ENCODE measurements around the gene CATSPERZ. TPM values are rescaled to one million over a fixed set of nuclear protein-coding genes. Genes with fewer than 3 reads are reported as not detected.
"Not testable (repeated sequence)": the region's sequence is repeated elsewhere in the genome, so short reads cannot be mapped to it uniquely, and the experiment has no call there.

Gene CATSPERZ
- total RNA-seq, 1 experiment from 2014 or later: 0.59 TPM

DNA sequence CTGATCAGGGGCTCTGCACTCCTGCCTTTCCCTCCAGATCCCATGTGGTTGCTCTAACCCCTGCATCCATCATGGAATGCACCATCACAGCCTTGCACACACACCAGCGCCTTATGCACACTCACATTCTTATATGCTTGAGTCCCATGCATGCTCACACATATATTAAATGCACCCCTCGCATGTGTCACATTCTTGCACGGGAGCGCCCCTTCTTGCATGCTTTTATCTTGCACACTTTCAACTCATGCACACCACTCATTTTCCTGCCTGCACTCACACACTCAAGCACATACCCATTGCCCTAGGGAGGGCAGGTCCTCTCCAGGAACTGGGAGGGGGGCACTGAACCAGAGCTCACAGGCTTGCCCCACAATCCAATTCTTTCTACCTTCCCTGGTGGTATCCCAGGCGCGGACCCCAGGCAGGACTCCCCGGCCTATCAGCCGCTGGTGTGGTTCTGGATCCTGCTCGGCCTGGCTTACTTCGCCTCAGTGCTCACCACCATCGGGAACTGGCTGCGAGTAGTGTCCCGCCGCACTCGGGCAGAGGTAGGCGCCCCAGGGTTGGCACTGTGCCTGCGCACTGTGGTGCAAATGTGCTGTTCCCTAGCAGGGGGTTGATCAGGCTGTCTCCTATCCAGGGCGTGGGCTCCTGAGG lies 2.3 kb upstream of the CATSPERZ start:
- DNase-seq (ENCODE audit: extremely low read depth, low read depth): no peak

DNA sequence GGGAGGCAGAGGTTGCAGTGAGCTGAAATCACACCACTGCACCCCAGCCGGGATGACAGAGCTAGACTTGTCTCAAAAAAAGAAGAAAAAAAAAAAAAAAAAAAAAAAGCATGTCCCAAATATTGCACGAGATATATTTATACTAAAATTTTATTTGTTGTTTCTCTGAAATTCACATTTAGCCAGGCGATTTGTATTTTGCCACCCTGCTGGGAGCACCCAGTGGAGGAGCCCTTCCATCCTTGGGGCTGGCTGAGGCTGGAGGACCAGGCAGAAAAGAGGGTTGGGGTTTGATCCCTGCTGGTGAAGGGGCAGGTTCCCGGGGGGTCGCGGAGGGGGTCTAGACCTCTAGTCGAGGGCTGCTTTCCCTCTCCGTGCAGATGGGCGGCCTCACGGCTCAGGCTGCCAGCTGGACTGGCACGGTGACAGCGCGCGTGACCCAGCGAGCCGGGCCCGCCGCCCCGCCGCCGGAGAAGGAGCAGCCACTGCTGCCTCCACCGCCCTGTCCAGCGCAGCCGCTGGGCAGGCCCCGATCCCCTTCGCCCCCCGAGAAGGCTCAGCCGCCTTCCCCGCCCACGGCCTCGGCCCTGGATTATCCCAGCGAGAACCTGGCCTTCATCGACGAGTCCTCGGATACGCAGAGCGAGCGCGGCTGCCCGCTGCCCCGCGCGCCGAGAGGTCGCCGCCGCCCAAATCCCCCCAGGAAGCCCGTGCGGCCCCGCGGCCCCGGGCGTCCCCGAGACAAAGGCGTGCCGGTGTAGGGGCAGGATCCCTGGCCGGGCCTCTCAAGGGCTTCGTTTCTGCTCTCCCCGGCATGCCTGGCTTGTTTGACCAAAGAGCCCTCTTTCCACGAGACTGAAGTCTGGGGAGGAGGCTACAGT lies 952 bp upstream of the CATSPERZ start:
- DNase-seq (ENCODE audit: extremely low read depth, low read depth): no peak

DNA sequence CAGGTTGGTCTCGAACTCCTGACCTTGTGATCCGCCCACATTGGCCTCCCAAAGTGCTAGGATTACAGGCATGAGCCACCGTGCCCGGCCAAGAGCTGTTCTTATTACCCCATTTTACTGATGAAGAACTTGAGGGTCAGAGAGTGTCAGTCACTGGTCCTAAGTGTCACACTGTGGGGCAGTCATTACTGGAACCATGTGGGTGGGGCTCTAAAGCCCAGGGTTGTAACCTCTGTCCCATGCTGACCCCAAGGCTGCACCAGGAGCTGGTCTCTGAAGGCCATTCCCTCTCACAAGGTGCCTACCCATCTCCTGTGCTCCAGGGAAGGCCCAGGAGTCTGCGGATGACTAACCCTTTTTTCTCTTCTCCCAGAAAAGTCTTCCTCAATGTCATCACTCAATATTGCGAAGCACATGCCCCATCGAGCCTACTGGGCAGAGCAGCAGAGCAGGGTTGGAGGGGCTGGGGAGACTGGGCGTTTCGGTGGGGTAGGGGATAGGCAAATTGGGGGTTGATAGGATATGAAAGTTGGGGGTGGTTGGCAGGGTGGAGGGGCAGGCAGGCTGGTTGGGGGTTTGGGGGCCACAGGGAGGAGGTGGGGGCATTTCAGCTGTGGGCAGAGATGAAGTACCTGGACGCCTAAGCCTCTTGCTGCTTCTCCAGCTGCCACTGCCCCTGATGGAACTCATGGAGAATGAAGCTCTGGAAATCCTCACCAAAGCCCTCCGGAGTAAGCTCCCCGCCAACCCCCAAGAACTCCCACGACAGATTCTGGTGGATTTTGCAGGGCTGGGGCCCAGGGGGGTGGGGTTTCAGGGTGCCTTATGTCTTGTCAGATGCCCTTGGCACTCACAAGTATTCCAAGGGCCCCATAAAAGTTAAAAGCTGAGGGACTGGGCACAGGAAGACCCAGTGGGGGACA lies 3.2 kb downstream of the CATSPERZ start:
- no peak for DNase-seq (ENCODE audit: extremely low read depth, low read depth)

DNA sequence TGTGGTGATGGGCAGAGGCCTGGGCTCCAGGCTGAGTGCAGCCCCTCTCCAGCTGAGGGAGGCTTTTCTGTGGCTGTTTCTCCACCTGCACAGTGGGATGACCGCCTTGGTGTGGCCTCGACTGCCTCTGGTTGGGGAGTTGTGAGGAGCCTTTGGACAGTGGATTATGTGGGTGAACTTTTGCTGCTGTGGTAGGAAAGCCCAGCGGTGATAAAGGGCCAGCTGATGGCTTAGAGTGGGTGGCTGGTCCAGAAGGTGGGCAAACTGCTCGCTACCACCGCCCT lies 3.8 kb downstream of the CATSPERZ start:
- no peak for DNase-seq (ENCODE audit: extremely low read depth, low read depth)

DNA sequence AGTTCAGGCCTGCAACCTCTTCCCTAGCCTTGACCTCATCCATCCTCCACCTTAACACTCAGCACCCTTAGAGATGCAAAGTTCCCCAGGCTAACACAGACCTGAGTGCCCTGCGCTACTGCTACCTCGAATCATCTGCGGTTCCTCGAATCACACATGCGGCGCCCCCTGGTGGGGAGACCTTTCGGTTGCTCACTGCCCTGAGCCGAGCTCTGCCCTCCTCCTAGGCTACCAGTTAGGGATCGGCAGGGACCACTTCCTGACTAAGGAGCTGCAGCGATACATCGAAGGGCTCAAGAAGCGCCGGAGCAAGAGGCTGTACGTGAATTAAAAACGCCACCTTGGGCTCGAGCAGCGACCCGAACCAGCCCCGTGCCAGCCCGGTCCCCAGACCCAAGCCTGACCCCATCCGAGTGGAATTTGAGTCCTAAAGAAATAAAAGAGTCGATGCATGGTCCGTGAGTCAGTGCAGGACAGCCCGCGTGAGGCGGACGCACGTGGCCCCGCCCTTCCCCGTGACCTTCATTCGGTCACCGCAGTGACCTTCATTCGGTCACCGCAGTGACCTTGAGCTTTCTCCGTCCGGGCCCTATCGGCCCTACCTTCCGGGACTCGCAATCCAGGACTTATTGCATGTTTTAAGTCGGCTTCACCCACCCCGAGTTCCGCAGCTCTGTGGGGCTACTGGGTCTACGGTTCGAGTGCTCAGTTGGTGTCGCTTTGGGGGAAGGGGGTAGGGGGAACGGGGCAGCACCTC lies 4.3 kb downstream of the CATSPERZ start:
- DNase-seq (ENCODE audit: extremely low read depth, low read depth): peak; percentile 81

DNA sequence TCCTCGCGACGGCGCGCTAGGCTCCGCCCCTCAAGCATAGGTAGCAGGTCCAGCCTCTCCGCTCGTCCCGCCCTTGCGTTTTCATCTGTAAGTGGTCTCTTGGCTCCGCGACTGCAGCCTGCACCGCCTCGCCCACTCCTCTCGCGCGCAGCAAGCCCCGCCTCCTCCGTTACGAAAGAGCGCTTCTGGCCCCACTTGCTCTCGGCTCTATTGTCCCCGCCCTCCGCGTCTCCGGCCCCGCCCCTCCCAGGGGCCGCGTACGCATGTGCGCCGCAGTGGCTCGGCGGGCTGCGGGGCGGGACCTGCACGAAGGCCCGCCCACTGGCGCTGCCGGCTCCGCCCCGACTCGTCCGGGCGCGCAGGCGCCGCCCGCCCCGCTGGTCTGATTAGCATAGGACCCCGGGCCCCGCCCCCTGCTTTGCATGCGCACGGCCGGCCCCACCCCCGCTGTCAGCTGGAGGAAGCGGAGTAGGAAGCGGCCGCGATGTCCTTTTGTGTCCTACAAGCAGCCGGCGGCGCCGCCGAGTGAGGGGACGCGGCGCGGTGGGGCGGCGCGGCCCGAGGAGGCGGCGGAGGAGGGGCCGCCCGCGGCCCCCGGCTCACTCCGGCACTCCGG lies 5.0 kb downstream of the CATSPERZ start, which contains the start of gene ESRRA:
Gene ESRRA, plus strand, starts transcription at position 450 of the 616 bp plus-strand sequence. CDS start 1,656 bp downstream, outside the sequence.
- peak; percentile 95 for DNase-seq (ENCODE audit: extremely low read depth, low read depth)

DNA sequence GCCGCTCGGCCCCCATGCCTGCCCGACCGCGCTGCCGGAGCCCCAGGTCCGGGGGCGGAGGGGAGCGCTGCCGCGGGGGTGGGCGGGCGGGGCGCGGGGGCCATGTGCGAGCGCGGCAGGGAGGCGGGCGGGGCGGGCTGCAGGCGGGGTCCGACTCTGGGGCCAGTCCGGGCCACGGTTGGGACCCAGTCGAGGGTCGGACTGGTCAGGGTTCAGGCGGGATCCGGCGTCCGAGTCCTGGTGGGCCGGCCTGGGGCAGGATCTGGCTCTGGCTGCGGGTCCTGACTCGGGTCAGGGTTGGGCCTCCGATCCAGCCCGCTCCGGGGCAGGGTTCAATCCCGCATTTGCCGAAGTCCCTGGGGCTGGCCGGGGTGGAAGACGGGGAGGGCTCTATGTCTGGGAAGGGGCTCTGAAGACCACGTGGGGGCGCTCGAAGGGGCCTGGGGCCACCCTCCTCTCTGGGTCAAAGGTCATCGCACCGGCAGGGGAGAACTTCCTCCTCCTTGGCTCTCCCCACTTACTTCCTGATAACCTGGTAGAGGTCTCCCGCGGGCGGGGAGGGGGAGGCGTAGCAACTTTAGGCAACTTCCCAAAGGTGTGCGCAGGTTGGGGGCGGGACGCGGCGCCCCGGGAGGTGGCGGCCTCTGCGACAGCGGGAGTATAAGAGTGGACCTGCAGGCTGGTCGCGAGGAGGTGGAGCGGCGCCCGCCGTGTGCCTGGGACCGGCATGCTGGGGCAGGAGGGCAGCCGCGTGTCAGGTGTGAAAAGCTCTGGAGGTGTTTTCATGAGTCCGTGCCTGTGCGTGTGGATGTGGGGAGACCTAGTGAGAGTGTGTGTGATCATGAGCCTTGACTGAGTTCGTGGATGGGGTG lies 5.8 kb downstream of the CATSPERZ start:
- DNase-seq (ENCODE audit: extremely low read depth, low read depth): peak; percentile 48

DNA sequence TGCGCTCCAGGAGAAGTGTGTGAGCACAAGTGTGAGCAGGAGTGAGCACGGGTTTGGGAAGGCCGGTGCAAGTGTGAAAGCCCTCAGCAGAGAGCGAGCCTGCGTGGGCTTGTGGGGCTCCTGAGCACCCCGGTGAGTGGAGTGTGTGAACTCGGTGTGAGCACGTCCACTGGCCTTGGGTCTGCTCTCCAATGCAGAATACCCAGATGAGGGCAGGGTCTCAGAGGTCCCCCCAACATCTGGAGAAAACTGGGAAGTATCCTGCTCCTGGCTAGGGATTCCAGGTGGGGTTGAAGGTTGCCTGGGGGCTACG lies 6.4 kb downstream of the CATSPERZ start:
- no peak for DNase-seq (ENCODE audit: extremely low read depth, low read depth)

DNA sequence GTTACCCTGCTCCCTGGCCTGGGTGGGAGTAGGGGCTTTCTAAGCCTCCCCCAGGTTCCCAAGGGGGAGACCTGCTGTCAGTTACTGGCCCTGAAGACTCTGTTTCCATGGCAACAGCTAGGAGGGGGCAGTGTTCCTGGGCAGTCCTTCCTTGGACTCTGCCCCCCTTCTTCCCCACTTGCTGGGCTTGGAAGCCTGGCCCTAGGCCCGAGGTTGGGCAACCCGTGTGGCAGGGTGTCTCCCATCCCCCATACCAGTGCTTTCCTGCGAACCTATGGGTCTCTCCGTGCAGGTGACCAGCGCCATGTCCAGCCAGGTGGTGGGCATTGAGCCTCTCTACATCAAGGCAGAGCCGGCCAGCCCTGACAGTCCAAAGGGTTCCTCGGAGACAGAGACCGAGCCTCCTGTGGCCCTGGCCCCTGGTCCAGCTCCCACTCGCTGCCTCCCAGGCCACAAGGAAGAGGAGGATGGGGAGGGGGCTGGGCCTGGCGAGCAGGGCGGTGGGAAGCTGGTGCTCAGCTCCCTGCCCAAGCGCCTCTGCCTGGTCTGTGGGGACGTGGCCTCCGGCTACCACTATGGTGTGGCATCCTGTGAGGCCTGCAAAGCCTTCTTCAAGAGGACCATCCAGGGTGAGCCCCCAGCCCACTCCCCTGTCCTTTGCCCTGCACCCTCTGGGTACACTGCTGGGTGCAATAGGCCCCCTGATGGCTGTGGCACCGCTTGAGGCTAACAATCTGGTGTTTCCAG lies 6.9 kb downstream of the CATSPERZ start:
- DNase-seq (ENCODE audit: extremely low read depth, low read depth): no peak

DNA sequence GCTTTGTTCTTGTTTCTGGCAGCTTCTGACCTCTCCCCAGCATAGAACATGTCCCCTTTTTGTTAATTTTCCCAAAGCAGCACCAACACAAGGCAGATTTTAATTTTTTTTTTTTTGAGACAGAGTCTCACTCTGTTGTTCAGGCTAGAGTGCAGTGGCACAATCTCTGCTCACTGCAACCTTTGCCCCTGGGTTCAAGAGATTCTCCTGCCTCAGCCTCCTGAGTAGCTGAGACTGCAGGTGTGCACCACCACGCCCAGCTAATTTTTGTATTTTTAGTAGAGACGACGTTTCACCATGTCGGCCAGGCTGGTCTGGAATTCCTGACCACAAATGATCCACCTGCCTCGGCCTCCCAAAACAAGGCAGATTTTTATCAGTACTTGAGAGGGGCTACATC lies 7.6 kb downstream of the CATSPERZ start:
- DNase-seq (ENCODE audit: extremely low read depth, low read depth): not testable (repeated sequence)

DNA sequence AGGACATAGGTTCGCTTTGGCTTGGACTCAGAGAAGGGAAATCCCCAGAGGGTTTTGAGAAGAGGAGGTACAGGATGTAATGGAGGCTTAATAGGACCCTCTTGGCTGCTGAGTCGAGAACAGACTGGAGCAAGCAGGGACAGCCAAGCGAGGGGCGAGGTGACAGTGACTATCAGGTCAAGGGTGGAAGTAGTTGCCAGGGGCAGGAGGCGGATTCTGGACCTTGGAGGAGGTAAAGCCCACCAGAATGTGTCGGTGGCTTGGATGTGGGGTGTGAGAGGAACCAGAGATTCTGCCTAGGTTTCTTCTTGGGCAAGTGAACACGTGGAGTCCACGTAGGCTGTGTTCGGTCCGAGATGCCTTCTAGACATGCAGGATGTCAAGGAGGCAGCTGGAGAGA lies 12.8 kb downstream of the CATSPERZ start:
- no peak for DNase-seq (ENCODE audit: extremely low read depth, low read depth)

DNA sequence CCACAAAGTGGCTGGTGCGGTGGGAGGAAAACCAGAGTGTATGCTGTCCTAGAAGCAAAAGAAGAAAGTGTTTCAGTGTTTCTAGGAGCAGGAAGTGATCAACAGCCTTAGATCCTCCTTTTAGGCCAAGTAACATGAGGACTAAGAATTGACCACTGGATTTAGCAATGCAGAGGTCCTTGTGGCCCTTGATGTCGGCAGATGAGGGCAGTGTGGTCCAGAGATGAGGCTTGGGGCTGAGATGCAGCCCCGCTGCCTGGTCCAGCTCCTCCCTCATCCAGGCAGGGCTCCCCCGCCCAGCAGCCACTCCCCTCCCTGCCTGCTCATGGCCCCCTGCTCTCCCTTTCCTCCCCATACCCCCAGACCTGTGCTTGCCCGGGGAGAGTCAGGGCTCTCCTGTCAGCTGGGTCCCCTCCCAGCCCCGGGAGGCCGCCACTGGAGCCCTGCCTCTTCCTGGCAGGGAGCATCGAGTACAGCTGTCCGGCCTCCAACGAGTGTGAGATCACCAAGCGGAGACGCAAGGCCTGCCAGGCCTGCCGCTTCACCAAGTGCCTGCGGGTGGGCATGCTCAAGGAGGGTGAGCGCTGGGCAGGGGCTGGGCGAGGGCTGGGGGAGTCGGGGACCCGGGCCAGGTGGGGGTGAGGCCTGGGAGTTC lies 13.5 kb downstream of the CATSPERZ start:
- DNase-seq (ENCODE audit: extremely low read depth, low read depth): no peak

DNA sequence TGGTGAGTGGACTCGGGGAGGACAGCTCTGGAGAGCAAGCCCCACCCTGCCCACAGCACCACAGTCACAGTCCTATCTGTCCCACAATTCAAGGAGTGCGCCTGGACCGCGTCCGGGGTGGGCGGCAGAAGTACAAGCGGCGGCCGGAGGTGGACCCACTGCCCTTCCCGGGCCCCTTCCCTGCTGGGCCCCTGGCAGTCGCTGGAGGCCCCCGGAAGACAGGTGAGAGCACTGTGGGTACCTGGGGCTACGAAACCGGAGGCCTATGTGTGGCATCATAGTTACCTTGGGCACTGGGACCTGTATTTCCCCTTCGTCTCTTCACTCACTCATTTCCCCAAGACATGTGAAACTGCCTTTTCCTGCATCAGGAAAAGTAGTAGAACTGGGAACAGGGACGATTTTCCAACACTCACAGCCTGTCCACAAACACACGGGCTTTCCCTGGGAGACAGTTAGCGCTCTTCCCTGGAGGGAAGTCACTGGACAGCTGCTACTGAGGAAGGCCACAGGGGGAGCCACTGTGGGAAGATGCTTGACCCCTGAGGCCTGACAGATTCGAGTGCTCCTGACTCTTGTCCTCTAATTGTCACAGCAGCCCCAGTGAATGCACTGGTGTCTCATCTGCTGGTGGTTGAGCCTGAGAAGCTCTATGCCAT lies 14.1 kb downstream of the CATSPERZ start:
- DNase-seq (ENCODE audit: extremely low read depth, low read depth): no peak

DNA sequence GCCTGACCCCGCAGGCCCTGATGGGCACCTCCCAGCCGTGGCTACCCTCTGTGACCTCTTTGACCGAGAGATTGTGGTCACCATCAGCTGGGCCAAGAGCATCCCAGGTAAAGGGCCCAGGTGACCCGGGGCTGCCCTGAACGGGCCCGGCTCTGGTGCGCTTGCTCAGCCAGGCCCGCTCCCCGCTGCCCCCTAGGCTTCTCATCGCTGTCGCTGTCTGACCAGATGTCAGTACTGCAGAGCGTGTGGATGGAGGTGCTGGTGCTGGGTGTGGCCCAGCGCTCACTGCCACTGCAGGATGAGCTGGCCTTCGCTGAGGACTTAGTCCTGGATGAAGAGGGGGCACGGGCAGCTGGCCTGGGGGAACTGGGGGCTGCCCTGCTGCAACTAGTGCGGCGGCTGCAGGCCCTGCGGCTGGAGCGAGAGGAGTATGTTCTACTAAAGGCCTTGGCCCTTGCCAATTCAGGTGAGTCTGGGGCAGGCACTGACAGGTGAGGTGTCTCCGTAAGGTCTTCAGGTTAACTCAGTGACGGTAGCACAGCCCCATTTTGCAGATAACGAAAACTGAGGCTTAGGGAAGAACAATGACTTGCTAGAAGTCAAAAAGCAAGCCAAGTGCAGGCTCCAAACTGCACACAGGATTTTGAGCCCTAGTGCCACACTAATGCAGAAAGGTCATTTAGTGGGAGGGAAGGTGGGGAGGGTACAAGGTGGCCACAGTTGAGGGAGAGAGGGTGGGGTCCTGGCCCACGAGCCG lies 14.8 kb downstream of the CATSPERZ start:
- no peak for DNase-seq (ENCODE audit: extremely low read depth, low read depth)

DNA sequence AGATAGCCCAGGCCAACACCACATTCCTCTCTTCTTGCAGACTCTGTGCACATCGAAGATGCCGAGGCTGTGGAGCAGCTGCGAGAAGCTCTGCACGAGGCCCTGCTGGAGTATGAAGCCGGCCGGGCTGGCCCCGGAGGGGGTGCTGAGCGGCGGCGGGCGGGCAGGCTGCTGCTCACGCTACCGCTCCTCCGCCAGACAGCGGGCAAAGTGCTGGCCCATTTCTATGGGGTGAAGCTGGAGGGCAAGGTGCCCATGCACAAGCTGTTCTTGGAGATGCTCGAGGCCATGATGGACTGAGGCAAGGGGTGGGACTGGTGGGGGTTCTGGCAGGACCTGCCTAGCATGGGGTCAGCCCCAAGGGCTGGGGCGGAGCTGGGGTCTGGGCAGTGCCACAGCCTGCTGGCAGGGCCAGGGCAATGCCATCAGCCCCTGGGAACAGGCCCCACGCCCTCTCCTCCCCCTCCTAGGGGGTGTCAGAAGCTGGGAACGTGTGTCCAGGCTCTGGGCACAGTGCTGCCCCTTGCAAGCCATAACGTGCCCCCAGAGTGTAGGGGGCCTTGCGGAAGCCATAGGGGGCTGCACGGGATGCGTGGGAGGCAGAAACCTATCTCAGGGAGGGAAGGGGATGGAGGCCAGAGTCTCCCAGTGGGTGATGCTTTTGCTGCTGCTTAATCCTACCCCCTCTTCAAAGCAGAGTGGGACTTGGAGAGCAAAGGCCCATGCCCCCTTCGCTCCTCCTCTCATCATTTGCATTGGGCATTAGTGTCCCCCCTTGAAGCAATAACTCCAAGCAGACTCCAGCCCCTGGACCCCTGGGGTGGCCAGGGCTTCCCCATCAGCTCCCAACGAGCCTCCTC lies 15.7 kb downstream of the CATSPERZ start:
- not testable (repeated sequence) for DNase-seq (ENCODE audit: extremely low read depth, low read depth)

All from NCI-H460 (cell line).